ENCODE results near the gene APOL3. TPM values are rescaled to one million over a fixed set of nuclear protein-coding genes. Genes with fewer than 3 reads are reported as not detected.

Gene APOL3
- polyA plus RNA-seq, 1 donor from 2014 or later, result not detected

- no peaks in the 10 kb centered on the region for H3K27me3 ChIP-seq (ENCODE audit: insufficient read depth, low read depth, low read length)
- H2AFZ ChIP-seq (ENCODE audit: low read depth, low read length), result no peak overlapping the region
- H3K9me2 ChIP-seq (ENCODE audit: insufficient read depth, low read length), result no peaks in the 10 kb centered on the region
- H3K9ac ChIP-seq (ENCODE audit: low read length), result no peak overlapping the region
- TF ChIP-seq EZH2 (IDR thresholded peaks at IDR 0.05; ENCODE audit: borderline replicate concordance, insufficient read depth, low read length, poor library complexity, severe bottlenecking) (no peak), REST (IDR thresholded peaks at IDR 0.05; ENCODE audit: borderline replicate concordance) (no peak), EP300 (conservative IDR thresholded peaks at IDR 0.05; ENCODE audit: poor library complexity, severe bottlenecking) (no peak), MXI1 (conservative IDR thresholded peaks at IDR 0.05; ENCODE audit: poor library complexity, severe bottlenecking) (no peak), RAD21 (conservative IDR thresholded peaks at IDR 0.05) (no peak), SMC3 (conservative IDR thresholded peaks at IDR 0.05; ENCODE audit: poor library complexity) (no peak), POLR2AphosphoS5 (IDR thresholded peaks at IDR 0.05) (no peak), TAF1 (IDR thresholded peaks at IDR 0.05; ENCODE audit: low read depth) (no peak)
- TF ChIP-seq, protein P1, sequence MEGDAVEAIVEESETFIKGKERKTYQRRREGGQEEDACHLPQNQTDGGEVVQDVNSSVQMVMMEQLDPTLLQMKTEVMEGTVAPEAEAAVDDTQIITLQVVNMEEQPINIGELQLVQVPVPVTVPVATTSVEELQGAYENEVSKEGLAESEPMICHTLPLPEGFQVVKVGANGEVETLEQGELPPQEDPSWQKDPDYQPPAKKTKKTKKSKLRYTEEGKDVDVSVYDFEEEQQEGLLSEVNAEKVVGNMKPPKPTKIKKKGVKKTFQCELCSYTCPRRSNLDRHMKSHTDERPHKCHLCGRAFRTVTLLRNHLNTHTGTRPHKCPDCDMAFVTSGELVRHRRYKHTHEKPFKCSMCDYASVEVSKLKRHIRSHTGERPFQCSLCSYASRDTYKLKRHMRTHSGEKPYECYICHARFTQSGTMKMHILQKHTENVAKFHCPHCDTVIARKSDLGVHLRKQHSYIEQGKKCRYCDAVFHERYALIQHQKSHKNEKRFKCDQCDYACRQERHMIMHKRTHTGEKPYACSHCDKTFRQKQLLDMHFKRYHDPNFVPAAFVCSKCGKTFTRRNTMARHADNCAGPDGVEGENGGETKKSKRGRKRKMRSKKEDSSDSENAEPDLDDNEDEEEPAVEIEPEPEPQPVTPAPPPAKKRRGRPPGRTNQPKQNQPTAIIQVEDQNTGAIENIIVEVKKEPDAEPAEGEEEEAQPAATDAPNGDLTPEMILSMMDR (IDR thresholded peaks at IDR 0.05; ENCODE audit: poor library complexity, severe bottlenecking), result no peak
- no peaks in the 10 kb centered on the region for H3K9me3 ChIP-seq (ENCODE audit: low read length)
- no peaks in the 10 kb centered on the region for H4K20me1 ChIP-seq (ENCODE audit: insufficient read depth)
- no peaks in the 10 kb centered on the region for H3F3A ChIP-seq (ENCODE audit: insufficient read depth, low read length, poor library complexity, severe bottlenecking)
- H3K79me2 ChIP-seq (replicated peaks; ENCODE audit: insufficient read depth, low read length), result no peaks in the 10 kb centered on the region
- no peak overlapping the region for H3K4me2 ChIP-seq (ENCODE audit: low read length)
- no peak overlapping the region for H3K27ac ChIP-seq (ENCODE audit: low read length)
- H3K36me3 ChIP-seq (ENCODE audit: insufficient read depth, low read length), result no peaks in the 10 kb centered on the region
- no peak overlapping the region for H3K4me3 ChIP-seq (ENCODE audit: low read length)
Observed at GRCh38 chr22:36149441-36149840, 11.1 kb downstream of the APOL3 start.

DNA sequence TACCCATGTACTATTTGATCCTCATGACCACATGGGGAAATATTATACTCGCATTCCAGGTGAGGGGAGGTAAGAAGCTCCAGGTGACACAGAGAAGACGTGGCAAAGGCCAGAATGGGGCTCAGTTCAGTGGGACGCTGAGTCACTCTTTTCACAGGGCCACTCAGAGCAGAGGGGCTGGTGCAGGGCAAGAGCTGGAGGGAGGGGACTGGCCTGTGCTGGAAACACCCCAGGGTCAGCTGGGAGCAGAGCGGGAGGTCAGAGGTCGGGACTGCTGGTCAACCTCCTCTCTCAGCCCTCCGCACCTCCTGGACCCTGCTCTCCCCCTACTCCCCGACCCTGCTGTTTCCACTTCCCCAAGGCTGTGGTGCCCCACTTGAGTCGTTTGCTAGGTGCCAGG, 12.1 kb downstream of the APOL3 start:
- no peak for TF ChIP-seq EP300 (conservative IDR thresholded peaks at IDR 0.05; ENCODE audit: poor library complexity, severe bottlenecking)
- TF ChIP-seq SMC3 (conservative IDR thresholded peaks at IDR 0.05; ENCODE audit: poor library complexity), result no peak
- TF ChIP-seq, protein P1 (IDR thresholded peaks at IDR 0.05; ENCODE audit: poor library complexity, severe bottlenecking), result no peak
- TF ChIP-seq MXI1 (conservative IDR thresholded peaks at IDR 0.05; ENCODE audit: poor library complexity, severe bottlenecking), result no peak
- TF ChIP-seq REST (IDR thresholded peaks at IDR 0.05; ENCODE audit: borderline replicate concordance), result no peak
- TF ChIP-seq RAD21 (conservative IDR thresholded peaks at IDR 0.05), result no peak
- no peak for TF ChIP-seq POLR2AphosphoS5 (IDR thresholded peaks at IDR 0.05)
- TF ChIP-seq TAF1 (IDR thresholded peaks at IDR 0.05; ENCODE audit: low read depth), result no peak
- no peak for TF ChIP-seq EZH2 (IDR thresholded peaks at IDR 0.05; ENCODE audit: borderline replicate concordance, insufficient read depth, low read length, poor library complexity, severe bottlenecking)
- Histone ChIP-seq H3F3A (ENCODE audit: insufficient read depth, low read length, poor library complexity, severe bottlenecking) (no peaks in the 10 kb centered on the region), H3K4me2 (ENCODE audit: low read length) (no peak overlapping the region), H4K20me1 (ENCODE audit: insufficient read depth) (no peaks in the 10 kb centered on the region), H3K9ac (ENCODE audit: low read length) (no peak overlapping the region), H3K4me3 (ENCODE audit: low read length) (no peak overlapping the region), H3K27me3 (ENCODE audit: insufficient read depth, low read depth, low read length) (no peaks in the 10 kb centered on the region), H3K9me2 (ENCODE audit: insufficient read depth, low read length) (no peaks in the 10 kb centered on the region), H3K79me2 (replicated peaks; ENCODE audit: insufficient read depth, low read length) (no peaks in the 10 kb centered on the region), H2AFZ (ENCODE audit: low read depth, low read length) (no peak overlapping the region), H3K36me3 (ENCODE audit: insufficient read depth, low read length) (no peaks in the 10 kb centered on the region), H3K9me3 (ENCODE audit: low read length) (no peaks in the 10 kb centered on the region), H3K27ac (ENCODE audit: low read length) (no peak overlapping the region)
